GM21619 (cell line): ENCODE results near the gene PPP1R14B.

Source experiments
- ATAC-seq: cut with Tn5 transposase; IDR thresholded peaks from one replicate; pipeline ENCODE4 v1.9.1; 2021; ENCODE audit not compliant: unreplicated experiment

PPP1R14B gene

DNA sequence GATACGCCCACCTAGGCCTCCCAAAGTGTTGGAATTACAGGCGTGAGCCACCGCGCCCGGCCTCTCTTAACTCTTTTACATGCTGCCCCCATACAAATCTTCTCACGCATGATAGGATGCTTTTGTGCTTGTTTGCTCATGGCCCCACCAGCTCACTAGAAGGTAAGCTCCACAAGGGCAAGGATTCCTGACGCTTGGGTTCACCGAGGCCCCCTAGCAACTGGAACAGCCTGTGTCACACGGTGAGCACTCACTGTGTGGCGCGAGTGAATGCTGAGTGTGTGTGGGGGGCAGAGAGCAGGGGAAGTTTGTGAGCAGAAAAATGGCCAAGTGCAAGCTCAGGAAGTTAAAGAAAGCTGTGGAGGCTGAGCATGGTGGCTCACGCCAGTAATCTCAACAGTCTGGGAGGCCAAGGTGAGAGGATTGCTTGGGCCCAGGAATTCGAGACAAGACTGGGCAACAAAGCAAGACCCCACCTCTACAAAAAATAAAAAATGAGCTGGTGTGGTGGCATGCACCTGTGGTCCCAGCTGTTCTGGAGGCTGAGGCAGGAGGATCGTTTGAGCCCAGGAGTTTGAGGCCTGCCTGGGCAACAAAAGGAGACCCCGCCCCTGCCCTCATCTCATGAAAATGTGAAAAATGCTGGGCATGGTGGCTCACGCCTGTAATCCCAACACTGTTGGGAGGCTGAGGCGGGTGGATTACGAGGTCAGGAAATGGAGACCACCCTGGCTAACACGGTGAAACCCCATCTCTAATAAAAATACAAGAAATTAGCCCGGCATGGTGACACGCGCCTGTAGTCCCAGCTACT lies 35.4 kb upstream of the PPP1R14B start:
- ATAC-seq: no peak

DNA sequence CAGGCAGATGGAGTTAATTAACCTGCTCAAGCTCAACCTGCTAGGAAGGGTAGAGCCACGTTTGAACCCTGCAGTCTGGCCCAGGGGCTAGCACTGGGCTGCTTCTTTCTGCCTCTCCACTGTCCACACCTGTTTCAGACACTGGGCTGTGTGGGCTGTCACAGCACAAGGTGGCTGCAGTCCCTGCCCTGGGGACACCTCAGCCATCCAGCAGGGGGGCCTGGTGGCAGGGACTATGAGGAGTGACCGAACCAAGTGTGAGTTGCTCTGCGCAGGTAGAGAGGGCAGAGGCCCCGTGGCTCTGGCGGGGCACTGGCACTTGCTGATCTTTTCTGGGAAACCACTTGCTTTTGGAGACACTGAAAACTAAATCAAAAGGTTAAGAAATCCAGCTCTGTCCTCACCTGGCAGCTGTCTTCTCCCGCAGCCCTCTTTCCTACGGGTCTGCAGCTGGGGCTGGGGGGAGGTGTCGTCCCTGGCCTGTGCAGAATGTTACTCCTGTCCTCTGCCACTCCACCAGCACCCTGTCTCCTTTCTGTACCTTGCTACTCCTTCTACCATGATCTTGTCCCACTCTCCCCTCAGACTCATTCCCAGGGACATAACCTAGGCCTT lies 31.9 kb upstream of the PPP1R14B start:
- ATAC-seq: no peak

DNA sequence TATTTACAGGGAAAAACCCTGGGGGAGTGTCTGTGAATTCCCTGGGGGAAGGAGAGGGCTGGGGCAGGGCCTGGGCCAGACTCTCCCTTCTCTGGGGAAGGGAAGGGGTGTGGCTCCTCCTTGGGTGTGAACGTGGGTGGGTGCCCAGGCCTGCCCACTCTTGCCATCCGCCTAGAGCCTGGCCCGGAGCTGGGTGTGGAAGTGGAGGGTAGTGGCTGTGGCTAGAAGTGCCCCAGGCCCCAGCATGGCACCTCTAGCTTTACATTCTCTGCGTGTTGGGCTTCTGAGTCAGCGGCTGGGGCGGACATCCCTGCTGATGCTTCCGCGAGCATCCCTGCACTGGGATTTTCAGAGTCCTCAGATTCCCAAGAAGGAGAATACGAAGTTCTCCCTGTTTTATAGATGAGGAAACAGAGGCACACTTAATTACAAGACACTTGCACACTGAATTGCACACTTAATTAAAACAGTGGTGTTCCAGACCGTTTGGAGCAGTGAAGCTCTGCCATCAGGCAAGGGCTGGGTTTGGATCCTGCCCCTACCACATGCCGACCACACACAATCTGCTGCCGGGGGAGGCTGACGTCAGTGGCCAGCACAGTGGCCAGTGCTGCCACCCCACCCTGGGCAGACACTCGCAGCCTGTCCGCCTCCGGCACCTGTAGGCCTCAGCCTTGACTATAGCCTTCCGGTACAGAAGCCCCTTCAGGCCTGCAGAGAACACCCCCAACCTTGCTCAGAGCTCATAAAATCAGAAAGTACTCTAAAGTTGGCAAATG lies 30.1 kb upstream of the PPP1R14B start:
- ATAC-seq: no peak

DNA sequence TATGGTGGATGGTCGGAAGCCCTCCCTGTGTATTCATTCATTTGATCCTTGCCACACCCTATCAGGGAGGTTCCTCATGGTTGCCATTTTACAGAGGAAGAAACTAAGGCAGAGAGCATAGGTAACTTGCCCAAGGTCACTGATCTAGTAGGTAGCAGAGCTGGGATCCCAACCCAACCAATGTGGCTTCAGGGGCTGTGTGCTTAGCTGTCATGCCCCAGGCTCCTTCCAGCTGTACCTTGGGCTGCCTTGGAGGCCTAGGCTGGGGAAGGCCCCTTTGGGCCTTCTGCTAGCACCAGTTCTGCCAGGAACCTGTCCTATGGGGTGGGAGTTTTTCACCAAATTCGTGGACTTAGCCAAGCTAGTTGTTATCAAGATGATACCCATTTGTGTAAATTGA lies 29.1 kb upstream of the PPP1R14B start:
- no peak for ATAC-seq

DNA sequence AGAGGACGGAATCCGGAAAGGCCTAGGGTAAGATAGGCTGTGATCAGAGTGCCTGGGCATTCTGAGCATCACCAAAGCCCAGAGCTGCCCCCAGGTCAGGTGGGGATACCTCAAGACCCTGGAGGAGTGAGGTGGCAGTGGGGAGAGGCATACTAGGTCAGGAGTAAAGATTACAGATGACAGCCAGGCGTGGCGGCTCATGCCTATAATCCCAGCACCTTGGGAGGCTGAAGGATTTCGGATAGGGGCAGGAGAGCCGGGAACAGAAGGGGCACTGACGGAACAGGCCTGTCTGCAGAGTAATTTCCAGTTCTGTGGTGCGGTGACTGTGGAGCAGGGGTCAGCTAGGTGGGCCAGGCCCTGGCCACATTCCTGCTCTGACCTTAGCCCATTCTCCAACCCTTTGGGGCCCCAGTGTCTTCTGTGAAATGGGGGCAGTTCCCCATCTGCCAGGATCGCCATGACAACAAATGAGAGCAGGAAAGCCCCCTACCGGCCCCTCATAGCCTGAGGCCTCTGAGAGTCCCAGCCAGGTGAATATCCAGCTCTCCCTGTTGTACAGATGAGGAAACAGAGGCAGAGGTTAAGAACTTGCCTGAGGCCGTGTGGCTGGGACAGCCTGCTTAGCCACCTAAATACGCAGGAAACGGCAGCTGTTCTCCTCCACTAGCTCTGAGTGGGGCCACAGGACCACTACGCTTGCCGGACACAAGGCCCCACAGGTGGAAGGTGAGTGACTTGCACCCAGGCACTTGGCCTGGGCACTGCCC lies 28.5 kb upstream of the PPP1R14B start:
- ATAC-seq: no peak

DNA sequence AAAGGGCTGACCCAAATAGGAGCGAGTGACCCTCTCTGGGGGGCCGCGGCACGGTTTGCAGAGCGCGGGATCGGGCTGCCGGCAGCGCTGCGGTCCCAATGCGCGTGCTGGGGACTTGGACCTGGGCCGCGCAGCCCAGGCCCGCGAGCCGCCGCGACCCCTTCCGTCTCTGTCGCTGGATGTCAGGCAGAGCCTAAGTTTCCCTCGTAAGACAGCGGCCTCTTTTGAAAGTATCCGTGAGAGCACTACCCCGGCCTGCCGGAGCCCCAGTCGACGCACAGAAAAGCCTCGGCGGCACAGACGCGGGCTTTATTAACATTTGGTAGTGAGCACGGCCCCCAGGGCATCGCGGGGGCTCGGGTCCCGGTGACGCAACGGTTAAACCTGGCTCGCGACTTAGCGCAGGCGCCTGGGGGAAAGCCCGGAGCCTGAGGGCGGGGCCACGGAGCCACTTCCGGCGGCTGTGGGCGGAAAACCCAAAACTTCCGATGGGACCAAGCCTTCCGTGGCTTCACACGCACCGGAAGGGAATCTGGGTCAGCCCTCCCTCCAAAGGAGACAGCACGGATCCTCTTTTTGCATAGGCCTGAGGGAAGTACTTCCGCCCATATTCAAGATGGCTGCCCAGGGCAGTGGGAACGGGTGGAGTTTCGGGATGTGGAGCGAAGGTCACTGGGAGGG lies 22.9 kb upstream of the PPP1R14B start:
- peak; percentile 60 for ATAC-seq

DNA sequence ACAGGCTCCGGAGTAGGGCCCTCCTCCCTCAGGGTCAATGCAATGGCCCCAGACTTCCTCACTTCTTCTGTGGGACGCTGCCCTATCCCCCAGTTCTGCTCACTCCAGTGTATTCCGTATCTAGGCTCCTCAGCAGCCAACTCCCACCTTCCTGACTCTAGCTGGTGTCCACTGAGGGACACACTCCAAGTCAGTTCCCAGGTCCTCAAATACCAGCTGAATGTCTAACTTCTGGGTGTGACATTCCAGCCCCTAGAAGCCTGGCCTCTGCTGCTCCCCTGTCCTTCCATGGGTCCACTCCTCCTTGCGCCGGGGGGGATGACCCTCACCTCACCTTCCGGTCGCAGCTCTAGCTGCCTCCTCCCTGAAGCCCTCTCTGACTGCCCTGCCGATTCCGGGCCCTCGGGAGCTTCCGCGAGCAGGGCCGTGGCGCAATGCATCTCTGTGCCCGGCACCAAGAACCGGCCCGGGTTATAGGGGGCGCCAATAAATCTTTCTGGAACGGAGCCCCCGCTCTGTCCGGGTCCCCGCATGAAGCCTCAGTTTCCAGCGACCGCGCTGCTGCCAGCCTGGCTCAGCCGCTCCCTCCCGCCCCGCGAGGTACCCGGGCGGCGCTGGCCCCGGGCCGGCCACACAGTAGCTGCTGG lies 22.3 kb upstream of the PPP1R14B start:
- peak; percentile 14 for ATAC-seq

DNA sequence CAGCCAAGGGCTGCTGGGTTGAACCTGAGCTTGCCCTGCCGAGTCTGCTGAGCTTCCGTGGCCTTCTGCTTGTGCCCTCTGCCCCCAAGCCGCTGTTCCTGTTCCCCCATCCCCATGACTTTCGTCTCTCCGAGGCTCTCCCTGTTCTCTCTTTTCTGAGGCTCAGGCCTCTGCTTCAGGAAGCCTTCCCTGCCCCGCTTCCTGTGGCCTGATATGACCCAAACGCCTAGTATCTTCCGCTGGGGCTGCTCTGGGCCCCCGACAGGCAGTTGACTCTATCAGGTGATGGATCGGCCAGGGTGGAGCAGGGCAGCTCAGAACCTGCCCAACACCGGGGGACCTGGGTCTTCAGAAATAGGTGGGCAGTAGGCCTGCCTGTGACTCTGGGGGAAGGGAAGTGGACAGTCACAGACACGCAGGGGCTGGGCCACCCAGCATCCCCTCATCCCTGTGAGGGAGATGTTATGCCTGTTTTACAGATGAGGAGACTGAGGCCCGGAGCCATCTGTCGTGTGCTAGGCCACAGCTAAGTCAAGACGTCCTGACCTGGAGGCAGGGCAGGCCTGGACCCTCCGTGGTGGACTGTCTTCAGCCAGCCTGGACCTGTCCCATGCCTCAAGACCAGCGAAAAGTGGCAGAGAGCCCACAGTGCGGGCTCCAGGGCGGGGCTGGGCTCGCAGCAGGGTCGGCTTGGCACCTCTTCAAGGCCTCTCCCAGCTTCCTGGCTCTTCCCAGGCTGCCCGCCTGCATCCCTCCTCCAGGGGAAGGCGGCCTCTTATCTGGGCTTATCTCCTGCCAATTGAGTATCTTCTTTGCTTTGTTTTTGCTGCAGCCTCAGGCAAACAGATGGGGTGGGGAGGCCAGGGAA lies 21.5 kb upstream of the PPP1R14B start:
- no peak for ATAC-seq

DNA sequence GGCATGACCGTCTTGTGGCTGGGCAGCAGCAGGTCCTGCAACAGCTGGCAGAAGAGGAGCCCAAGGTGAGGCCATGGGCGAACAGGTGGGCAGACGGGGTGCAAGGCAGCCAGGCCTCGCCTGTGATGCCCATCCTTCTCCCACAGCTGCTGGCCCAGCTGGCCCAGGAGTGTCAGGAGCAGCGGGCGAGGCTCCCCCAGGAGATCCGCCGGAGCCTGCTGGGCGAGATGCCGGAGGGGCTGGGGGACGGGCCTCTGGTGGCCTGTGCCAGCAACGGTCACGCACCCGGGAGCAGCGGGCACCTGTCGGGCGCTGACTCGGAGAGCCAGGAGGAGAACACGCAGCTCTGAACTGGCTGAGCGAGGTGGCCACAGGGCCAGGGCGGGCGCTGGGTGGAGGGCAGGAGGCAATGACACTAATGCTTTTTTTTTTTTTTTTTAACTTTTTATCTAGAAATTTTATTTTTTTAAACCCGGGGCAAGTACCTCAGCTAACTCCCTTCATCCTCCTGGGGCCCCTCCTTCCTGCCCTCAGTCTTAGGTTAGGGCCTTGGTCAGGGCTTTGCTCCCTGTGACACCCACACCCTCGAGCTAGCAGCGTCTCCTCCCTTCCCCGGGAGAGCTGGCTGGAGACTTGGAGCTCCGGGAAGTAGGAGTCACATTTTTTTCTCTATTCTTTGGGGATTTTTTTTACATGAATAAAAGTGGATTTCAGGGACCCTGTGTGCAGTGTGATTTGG lies 20.6 kb upstream of the PPP1R14B start:
- ATAC-seq: no peak

DNA sequence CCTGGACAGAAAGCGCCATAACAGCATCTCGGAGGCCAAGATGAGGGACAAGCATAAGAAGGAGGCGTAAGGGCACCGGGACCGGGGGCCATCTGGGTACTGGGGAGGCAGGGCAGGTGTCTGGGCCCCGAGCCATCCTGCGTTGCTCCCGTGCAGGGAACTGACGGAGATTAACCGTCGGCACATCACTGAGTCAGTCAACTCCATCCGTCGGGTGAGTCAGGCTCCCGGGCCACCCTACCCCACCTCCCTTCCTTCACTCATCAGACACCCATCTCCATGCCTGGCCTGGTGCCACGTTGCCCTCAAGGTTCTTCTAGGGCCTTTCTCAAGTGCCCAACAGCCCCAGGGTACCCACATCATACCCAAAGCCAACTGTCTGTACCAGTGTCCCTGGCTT lies 19.6 kb upstream of the PPP1R14B start:
- no peak for ATAC-seq

DNA sequence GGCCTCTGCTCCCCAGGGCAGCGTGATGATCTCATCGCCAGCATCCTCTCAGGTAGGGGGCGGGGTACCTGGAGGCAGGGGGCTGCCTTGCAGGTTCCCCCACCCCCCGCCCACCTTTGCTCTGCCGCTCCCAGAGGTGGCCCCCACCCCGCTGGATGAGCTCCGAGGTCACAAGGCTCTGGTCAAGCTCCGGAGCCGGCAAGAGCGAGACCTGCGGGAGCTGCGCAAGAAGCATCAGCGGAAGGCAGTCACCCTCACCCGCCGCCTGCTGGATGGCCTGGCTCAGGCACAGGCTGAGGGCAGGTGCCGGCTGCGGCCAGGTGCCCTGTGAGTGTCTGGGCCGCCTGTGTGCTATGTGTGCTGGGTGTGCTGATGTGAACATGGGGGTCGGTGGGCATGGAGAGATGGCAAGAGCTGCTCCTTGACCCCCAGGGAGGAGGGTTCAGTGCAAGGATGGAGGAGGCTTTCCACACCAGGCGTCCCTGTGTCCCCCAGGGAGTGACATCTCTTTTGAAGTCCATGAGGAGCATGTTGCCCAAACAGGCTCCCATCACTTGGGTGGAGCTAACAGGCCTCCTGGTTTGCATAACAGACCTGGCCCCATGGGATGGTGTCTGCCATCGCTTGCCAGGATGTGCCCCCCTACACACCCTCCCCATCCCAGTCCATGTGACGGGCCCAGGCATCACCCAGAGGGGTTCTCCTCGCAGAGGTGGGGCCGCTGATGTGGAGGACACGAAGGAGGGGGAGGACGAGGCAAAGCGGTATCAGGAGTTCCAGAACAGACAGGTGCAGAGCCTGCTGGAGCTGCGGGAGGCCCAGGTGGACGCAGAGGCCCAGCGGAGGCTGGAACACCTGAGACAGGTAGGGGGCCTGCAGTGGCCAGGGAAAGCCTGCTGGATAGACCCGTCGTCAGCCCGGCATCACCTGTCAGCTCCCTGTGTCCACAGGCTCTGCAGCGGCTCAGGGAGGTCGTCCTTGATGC lies 18.7 kb upstream of the PPP1R14B start:
- no peak for ATAC-seq

DNA sequence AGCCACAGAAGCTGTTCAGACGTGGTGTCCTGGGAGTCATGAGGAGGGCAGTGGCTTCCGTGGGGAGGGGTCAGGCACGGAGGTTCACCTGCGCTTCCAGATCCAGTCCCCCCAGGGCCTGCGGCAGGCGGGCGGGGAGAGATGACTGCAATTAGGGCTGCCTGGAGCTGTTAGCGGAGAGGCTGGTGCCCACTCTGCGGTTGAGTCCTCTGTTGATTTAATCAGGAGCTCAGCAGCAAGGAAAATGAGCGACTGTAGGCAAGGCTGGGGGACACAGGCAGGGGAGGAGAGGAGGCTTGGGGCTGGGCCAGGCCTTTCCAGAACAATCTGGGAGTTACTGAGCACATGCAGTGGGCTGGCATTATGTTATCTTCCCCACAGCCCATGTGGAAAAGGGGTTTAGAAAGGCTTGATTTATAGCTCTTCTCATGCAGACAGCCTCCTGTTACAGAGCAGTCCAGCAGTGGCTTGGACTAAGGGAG lies 17.7 kb upstream of the PPP1R14B start:
- no peak for ATAC-seq

DNA sequence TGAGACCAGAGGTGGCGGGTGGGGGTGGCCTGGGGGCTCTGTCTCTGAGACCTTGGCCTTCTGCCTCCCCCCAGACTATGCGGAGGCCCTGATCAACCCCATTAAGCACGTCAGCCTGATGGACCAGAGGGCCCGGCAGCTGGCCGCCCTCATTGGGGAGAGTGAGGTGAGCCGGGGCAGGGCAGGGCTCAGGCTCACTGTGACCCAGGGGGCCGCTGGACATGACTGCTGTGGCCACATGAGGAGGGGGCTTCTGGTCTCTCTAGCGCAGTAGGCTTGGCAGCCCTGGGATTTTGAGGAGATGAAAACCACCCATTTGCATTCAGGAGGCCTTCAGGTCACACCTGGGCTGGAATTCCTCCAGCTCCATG lies 17.2 kb upstream of the PPP1R14B start:
- no peak for ATAC-seq

DNA sequence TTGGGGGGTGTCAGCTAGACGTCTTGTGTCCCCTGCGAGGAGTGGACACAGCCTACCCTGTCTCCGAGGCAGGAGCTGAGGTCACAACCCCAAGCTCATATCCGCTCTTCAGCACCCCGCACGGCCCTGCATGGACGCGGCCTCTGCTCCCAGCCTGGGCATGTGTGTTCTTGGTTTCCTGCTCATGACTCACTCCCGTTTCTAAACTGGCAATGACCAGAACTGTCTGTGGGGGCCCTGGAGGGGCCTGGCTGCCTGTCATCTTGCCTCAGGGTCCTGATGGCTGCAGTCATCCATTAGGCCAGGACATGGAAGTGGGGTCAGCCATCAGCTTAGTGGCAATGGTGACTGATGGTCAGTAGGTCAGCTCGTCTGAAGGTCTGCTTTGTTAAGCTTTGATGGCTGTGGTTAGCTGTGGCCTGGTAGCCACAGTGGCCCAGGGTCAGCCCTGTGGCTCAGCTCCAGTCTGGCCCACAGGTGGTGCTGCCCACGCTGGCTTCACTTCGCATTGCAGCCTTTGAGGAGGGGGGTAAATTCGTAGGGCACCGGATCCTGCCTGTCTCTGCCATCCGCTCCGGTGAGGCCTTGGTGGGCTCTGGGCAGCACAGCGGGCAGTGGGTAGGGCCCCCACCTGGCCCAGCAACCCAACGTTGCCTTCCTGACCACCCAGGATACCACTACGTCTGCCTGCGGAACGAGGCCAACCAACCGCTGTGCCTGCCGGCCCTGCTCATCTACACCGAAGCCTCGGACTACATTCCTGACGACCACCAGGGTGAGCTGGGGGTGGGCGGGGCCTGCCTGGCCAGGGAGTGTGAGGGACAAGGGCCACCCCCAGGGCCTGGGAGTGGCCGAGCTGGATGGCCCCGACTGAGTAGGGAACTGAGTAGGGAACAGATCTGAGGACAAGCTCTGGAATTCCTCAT lies 16.5 kb upstream of the PPP1R14B start:
- ATAC-seq: no peak

DNA sequence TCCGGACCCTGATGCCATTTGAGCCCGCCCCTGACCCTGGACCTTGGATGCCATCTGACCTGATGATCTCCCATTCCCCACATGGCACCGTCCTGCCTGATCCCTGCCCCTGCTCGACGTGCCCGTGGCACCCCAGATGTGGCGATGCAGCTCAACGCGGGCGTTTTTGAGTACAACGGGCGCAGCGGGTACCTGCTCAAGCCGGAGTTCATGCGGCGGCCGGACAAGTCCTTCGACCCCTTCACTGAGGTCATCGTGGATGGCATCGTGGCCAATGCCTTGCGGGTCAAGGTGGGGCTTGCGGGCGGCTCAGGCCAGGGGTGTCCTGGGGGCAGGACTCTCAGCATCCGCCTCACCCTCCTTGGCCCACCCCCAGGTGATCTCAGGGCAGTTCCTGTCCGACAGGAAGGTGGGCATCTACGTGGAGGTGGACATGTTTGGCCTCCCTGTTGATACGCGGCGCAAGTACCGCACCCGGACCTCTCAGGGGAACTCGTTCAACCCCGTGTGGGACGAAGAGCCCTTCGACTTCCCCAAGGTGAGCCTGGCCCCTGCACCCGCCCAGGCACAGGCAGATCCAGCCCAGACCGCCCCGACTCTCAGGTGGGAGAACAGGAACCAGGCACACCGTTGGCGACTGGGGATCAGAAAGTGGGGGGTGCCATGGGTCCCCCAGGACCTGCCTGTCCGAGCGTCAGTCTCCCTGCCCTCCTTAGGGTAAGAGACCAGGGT lies 15.7 kb upstream of the PPP1R14B start:
- no peak for ATAC-seq
